ENCODE results near the gene ALX3.

- TF ChIP-seq CTCF (conservative IDR thresholded peaks at IDR 0.05; ENCODE audit: low read length) (no peak), EZH2phosphoT487 (IDR thresholded peaks at IDR 0.05; ENCODE audit: borderline replicate concordance, low read depth, low read length) (no peak)
Observed at GRCh38 chr1:110049801-110050601, 20.5 kb downstream of the ALX3 start.

Measured in OCI-LY7 (cell line).